Embryonic facial prominence (tissue), 1 donor: ENCODE results near the gene TMEM91.
"Not testable (repeated sequence)": the region's sequence is repeated elsewhere in the genome, so short reads cannot be mapped to it uniquely, and the experiment has no call there.

Experiments
- DNase-seq: peaks from one replicate; pipeline ENCODE4 v3.0.0-alpha.2; 2016; ENCODE audit errors: extremely low spot score

Gene TMEM91

GRCh38 chr19:41376241-41376997 is at the start of gene TMEM91:
TMEM91 (plus strand) TSS chr19:41376533; CDS start chr19:41378310, 1,777 bp downstream.
- no peak for DNase-seq

GRCh38 chr19:41327076-41327575 is 49.2 kb upstream of the TMEM91 start:
- no peak for DNase-seq

GRCh38 chr19:41327576-41328156 is 48.7 kb upstream of the TMEM91 start:
- DNase-seq = no peak

- DNase-seq = no peak
These were observed 48.0 kb upstream of the TMEM91 start for GRCh38 chr19:41328157-41328841.

GRCh38 chr19:41328842-41329225 is 47.5 kb upstream of the TMEM91 start:
- no peak for DNase-seq

GRCh38 chr19:41330481-41330880 is 45.9 kb upstream of the TMEM91 start:
- DNase-seq = no peak

GRCh38 chr19:41330946-41331678 is 45.2 kb upstream of the TMEM91 start:
- no peak for DNase-seq

- no peak for DNase-seq
These were observed 44.3 kb upstream of the TMEM91 start for GRCh38 chr19:41332000-41332399.

- no peak for DNase-seq
These were observed 43.9 kb upstream of the TMEM91 start for GRCh38 chr19:41332468-41332867.

- DNase-seq = no peak
These were observed 41.5 kb upstream of the TMEM91 start for GRCh38 chr19:41334793-41335192.

- DNase-seq = no peak
These were observed 40.9 kb upstream of the TMEM91 start for GRCh38 chr19:41335467-41335866.

- DNase-seq = no peak
These were observed 36.4 kb upstream of the TMEM91 start for GRCh38 chr19:41339936-41340335.

GRCh38 chr19:41341669-41342490 is 34.5 kb upstream of the TMEM91 start:
- no peak for DNase-seq

- no peak for DNase-seq
These were observed 32.2 kb upstream of the TMEM91 start for GRCh38 chr19:41344162-41344561.

- not testable (repeated sequence) for DNase-seq
These were observed 29.4 kb upstream of the TMEM91 start for GRCh38 chr19:41346916-41347315.

- DNase-seq = no peak
These were observed 25.5 kb upstream of the TMEM91 start for GRCh38 chr19:41350735-41351338.

GRCh38 chr19:41351339-41352245 is 24.7 kb upstream of the TMEM91 start:
- no peak for DNase-seq

- no peak for DNase-seq
These were observed 24.1 kb upstream of the TMEM91 start for GRCh38 chr19:41352279-41352608.

GRCh38 chr19:41352609-41353465 is 23.5 kb upstream of the TMEM91 start:
- DNase-seq = no peak
